Esophagus squamous epithelium (tissue), 5 donors: ENCODE data around the gene ITIH5. TPM values are rescaled to one million over a fixed set of nuclear protein-coding genes. Genes with fewer than 3 reads are reported as not detected.
A peak's percentile ranks its signal among the peaks of the same experiment; 100 is the strongest.
"Not testable (repeated sequence)": the region's sequence is repeated elsewhere in the genome, so short reads cannot be mapped to it uniquely, and the experiment has no call there.

Experiments used
- DNase-seq: peaks from one replicate; lab custom pipeline; 2025; lab: John Stamatoyannopoulos, UW
- H3K27ac ChIP-seq, 4 donors: fragments of 200-600 bp; sonication (generic); one replicate each; pipeline ENCODE4 v1.5.1; 2016 to 2019; ENCODE audit warnings: mild to moderate bottlenecking in 1 of 4
- H3K27me3 ChIP-seq, 4 donors: fragments of 200-600 bp; sonication (generic); 1 replicate in 3 of 4; 2 replicates in 1 of 4; pipeline versions ENCODE4 v1.5.1 to v1.6.0; 2017 to 2021; ENCODE audit warnings: antibody characterized with exemption in 1 of 4
- H3K36me3 ChIP-seq, 3 donors: fragments of 200-600 bp; sonication (generic); one replicate each; pipeline ENCODE4 v1.5.1; 2016 to 2019
- H3K4me1 ChIP-seq, 3 donors: fragments of 200-600 bp; sonication (generic); one replicate each; pipeline ENCODE4 v1.5.1; 2017 to 2019
- H3K4me3 ChIP-seq, 4 donors: fragments of 200-600 bp; sonication (generic); 1 replicate in 3 of 4; 2 replicates in 1 of 4; pipeline ENCODE4 v1.5.1; 2016 to 2019; ENCODE audit warnings: mild to moderate bottlenecking in 2 of 4, moderate library complexity in 1 of 4
- H3K9me3 ChIP-seq, 3 donors: fragments of 200-600 bp; sonication (generic); one replicate each; pipeline ENCODE4 v1.5.1; 2016 to 2019
- CTCF ChIP-seq, 6 experiments: fragments of 450-650 bp in 4 of 6; fragments of 200-600 bp in 2 of 6; sonication (generic) in 2 of 6; IDR thresholded peaks; one replicate each; pipeline ENCODE4 v1.5.1; 2016 to 2019; ENCODE audit warnings: antibody characterized with exemption in 6 of 6, mild to moderate bottlenecking in 4 of 6, moderate library complexity in 4 of 6
- POLR2A ChIP-seq, 4 donors: fragments of 450-650 bp; IDR thresholded peaks; one replicate each; pipeline ENCODE4 v1.6.1; 2017; ENCODE audit warnings: antibody characterized with exemption in 4 of 4, mild to moderate bottlenecking in 4 of 4, moderate library complexity in 3 of 4
- WGBS, 2 donors: methylation state at CpG; one replicate each; pipeline ENCODE4 v1.1.5; 2018; 5-methylcytosine and 5-hydroxymethylcytosine counted together
- intact Hi-C: fragments of 100-400 bp; cut with DNase I; formaldehyde crosslinking; loops from one replicate; pipeline ENCODE4 v1.15.0; 2022
- total RNA-seq, 4 donors: library from RNA; depleted of rRNA; stranded (reverse); fragments of >200 nt; gene quantifications; one replicate each; pipeline ENCODE4 v1.1.0, GENCODE V29; 2016
- donor health status: DM: yes; HTN: yes; CAD: no.

The ITIH5 gene
- total RNA-seq, 4 donors from 2014 or later = 2.2 to 21.4 (median 3.3) TPM

DNA sequence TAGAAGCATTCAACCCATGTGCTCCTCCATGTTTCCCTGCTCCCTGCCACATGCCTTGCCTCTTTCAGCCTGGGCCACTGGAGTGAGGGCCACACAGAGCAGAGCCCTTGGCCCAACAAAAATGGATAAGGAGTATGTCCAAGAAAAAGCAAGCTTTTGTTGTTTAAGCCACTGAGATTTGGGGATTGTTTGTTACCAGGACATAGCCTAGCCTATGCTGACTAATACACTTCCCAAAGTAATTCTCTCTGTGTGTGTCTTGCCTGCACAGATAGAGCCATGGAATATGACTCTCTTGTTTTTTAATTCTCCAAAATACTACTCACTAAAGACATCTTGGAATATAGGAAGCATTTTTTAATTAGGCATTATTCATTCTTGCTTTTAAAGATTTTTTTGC is 22.8 kb upstream of the ITIH5 start:
- no peak for DNase-seq
- intact Hi-C loops = loop anchor here (5.0 kb wide), 1 partner anchor 162 kb away; no protein-coding TSS in a partner anchor
- TF ChIP-seq POLR2A (IDR thresholded peaks at IDR 0.05) (no peak), CTCF (IDR thresholded peaks at IDR 0.05) (no peak)
- Histone ChIP-seq H3K36me3 (no peaks in the 10 kb centered on the region), H3K4me3 (no peak overlapping the region), H3K27me3 (peaks cover 0 to 36% (median 0%) of the 10 kb centered on the region in 4 donors), H3K9me3 (peaks cover 0 to 21% (median 21%) of the 10 kb centered on the region in 3 donors), H3K27ac (no peak overlapping the region), H3K4me1 (peaks cover 0 to 8% (median 0%) of the 10 kb centered on the region in 3 donors)

GRCh38 chr10:7687228-7687907 is 20.6 kb upstream of the ITIH5 start:
- Histone ChIP-seq H3K4me1 (peaks cover 0 to 8% (median 0%) of the 10 kb centered on the region in 3 donors), H3K4me3 (no peak overlapping the region), H3K36me3 (no peaks in the 10 kb centered on the region), H3K27ac (no peak overlapping the region), H3K9me3 (peaks cover 0 to 16% (median 14%) of the 10 kb centered on the region in 3 donors), H3K27me3 (peaks cover 0 to 22% (median 0%) of the 10 kb centered on the region in 4 donors)
- TF ChIP-seq POLR2A (IDR thresholded peaks at IDR 0.05) (no peak), CTCF (IDR thresholded peaks at IDR 0.05) (peak; percentile 86 to 93 (median 89))
- WGBS, 2 donors = 17 to 23% methylated on average over 20 of the region's 20 CpGs
- DNase-seq = peak; percentile 1
- intact Hi-C loops = loop anchor here (5.0 kb wide), 1 partner anchor 160 kb away; no protein-coding TSS in a partner anchor

DNA sequence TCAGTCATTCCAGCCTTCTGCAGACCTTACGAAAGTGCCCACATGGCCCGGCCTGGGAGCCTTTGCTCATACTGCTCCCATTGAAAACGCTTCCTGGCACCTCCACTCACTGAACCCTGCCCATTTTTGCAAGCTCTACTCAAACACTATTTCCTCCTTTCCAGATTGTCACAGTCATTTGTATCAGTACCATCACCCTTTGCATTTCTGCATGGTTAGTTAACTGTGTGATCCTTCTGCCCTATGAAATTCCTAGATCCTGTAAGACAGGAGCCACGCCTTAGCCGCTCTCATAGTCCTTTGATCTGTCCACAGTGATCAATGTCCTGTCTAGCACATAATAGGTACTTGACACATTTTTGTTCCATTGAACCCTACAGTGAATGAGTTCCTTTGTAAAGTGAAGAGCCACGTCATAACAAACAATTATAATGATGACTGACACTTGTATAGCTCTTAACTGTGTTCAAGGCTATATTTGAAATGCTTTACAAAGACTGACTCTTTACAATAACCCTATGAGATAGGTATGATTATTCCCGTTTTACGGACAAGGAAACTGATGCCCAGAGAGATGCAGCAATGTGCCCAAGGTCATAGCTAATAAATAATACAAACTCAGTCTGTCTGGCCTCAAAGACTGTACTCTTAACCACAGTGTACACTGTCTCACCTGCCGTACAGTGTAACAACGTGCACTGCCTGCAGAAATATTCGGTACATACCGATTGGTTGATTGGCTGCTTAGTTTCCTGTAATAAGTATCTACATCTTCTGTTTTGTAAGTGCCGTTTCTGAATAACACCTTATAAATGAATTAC is 19.8 kb upstream of the ITIH5 start:
- peaks cover 0 to 16% (median 0%) of the 10 kb centered on the region in 4 donors for H3K27me3 ChIP-seq
- peaks cover 0 to 8% (median 6%) of the 10 kb centered on the region in 3 donors for H3K9me3 ChIP-seq
- no peak for DNase-seq
- peaks cover 0 to 8% (median 0%) of the 10 kb centered on the region in 3 donors for H3K4me1 ChIP-seq
- no peak overlapping the region for H3K27ac ChIP-seq
- H3K4me3 ChIP-seq = no peak overlapping the region
- 44 to 62% methylated on average over 13 of the region's 13 CpGs for WGBS, 2 donors
- no peak for TF ChIP-seq CTCF (IDR thresholded peaks at IDR 0.05)
- no peak for TF ChIP-seq POLR2A (IDR thresholded peaks at IDR 0.05)
- intact Hi-C loops = loop anchor here (5.0 kb wide), 1 partner anchor 159 kb away; no protein-coding TSS in a partner anchor
- H3K36me3 ChIP-seq = no peaks in the 10 kb centered on the region

GRCh38 chr10:7680078-7680477 is 13.3 kb upstream of the ITIH5 start:
- H3K27ac ChIP-seq, H3K4me3 ChIP-seq, intact Hi-C loops, H3K36me3 ChIP-seq, H3K4me1 ChIP-seq, H3K9me3 ChIP-seq, DNase-seq: not testable (repeated sequence)
- peaks cover 0 to 22% (median 0%) of the 10 kb centered on the region in 4 donors for H3K27me3 ChIP-seq
- WGBS, 2 donors = 19 to 63% methylated on average over 3 to 5 of the region's 5 CpGs

- Histone ChIP-seq H3K27me3 (peaks cover 0 to 31% (median 0%) of the 10 kb centered on the region in 4 donors), H3K36me3 (no peaks in the 10 kb centered on the region), H3K4me1 (no peaks in the 10 kb centered on the region), H3K27ac (no peak overlapping the region), H3K4me3 (no peak overlapping the region), H3K9me3 (no peaks in the 10 kb centered on the region)
- 77 to 93% methylated on average over 1 of the region's 1 CpG for WGBS, 2 donors
- no peak for DNase-seq
- intact Hi-C loops = no loop called here
- TF ChIP-seq POLR2A (IDR thresholded peaks at IDR 0.05) (no peak), CTCF (IDR thresholded peaks at IDR 0.05) (no peak)
Measured at GRCh38 chr10:7679256-7679655, 12.5 kb upstream of the ITIH5 start.
